AG04450 (cell line): ENCODE data around the gene HOXD8. TPM values are rescaled to one million over a fixed set of nuclear protein-coding genes. Genes with fewer than 3 reads are reported as not detected.

Experiments
- CTCF ChIA-PET: fragments of 300-600, 350-600 bp; formaldehyde crosslinking; extraction: SDS; loops from one replicate; lab custom pipeline; 2022; ENCODE audit warnings: antibody characterized with exemption, inconsistent platforms; lab: Charles Lee
- POLR2A ChIA-PET: fragments of 350-600 bp; formaldehyde crosslinking; extraction: SDS; loops from one replicate; lab custom pipeline; 2021; ENCODE audit warnings: antibody characterized with exemption, inconsistent platforms; lab: Yijun Ruan, JAX
- DNase-seq: peaks from one replicate; pipeline ENCODE4 v3.0.0-alpha.2; 2011; ENCODE audit warnings: low read depth, low spot score
- H3K27ac ChIP-seq: one replicate; pipeline ENCODE4 v1.5.1; 2012; ENCODE audit warnings: low read depth, low read length, control low read depth
- H3K27me3 ChIP-seq: one replicate; pipeline ENCODE4 v1.6.0; 2012; ENCODE audit warnings: low read length; ENCODE audit not compliant: control insufficient read depth, insufficient read depth
- H3K4me3 ChIP-seq: 2 replicates; pipeline ENCODE4 v1.5.1; 2011; ENCODE audit warnings: mild to moderate bottlenecking, low read depth, low read length, control low read depth
- H3K9me3 ChIP-seq: 2 replicates; pipeline ENCODE4 v1.5.1; 2012; ENCODE audit warnings: low read length; ENCODE audit not compliant: control insufficient read depth, insufficient read depth
- polyA minus RNA-seq: library from RNA; depleted of rRNA, polyadenylated mRNA; stranded (reverse); fragments of >200 nt; gene quantifications from 2 replicates; pipeline ENCODE4 v1.2.3, GENCODE V29; 2011; rRNA and poly(A)+ RNA removed
- polyA plus RNA-seq: library from polyadenylated mRNA; depleted of rRNA; stranded (reverse); fragments of >200 nt; gene quantifications from 2 replicates; pipeline ENCODE4 v1.2.3, GENCODE V29; 2011; rRNA removed
- TF ChIP-seq, protein P1 (sequence below): IDR thresholded peaks from 2 replicates; pipeline ENCODE4 v1.5.1; 2011; ENCODE audit warnings: low read depth, low read length, control low read depth, inconsistent platforms

HOXD8 gene
- polyA plus RNA-seq = not detected in 2 replicates
- not detected in 2 replicates for polyA minus RNA-seq

DNA sequence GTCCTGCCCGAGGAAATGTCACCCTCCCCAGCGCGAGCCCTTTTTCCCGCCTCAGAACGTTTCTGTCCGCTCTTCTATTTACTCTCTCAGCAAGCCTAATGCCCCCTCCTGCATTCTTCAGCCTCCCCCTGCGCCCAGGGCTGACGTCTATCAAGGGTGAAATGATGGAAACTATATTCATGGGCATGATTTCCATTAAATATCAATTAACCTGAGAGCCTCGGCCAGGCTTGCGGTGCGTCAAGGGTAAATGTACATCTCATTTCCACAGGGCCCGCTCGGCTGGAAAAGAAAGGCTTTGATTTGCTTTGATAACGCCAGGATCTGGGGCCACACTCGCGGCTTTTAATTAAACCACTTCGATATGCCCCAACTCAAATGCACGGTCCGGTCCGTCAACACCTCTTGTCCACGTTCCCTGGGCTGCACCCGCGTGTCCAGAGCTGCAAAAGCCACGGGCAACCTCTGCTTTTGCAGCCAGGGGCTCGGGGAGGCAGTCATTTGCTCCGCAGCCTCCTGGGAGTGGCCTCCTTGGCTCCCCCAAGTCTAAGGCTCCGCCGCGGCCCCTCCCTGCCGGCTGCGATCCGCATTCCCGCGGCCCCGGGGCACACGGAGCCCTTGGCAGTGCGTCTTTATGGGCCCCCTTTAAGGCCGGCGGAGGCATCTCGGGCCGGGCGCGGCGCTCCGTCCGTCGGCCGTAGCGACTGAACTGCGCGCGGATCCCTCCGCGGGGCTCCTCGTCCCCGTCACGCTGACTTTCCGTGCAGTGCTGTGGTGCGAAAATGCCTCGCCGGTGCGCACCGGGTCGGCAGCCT lies at the start of gene HOXD8:
Gene HOXD8 (plus strand): TSS at position 724 of the 815 bp plus-strand sequence. CDS start 662 bp downstream, outside the sequence.
- Histone ChIP-seq H3K9me3 (peaks cover 4% of the 10 kb centered on the region; the same call in 1 of the 2 replicates), H3K27me3 (peaks cover 88% of the 10 kb centered on the region), H3K4me3 (no peak within 1 kb of the TSS), H3K27ac (no peak within 1 kb of the TSS)
- DNase-seq = no peak
- TF ChIP-seq, protein P1, sequence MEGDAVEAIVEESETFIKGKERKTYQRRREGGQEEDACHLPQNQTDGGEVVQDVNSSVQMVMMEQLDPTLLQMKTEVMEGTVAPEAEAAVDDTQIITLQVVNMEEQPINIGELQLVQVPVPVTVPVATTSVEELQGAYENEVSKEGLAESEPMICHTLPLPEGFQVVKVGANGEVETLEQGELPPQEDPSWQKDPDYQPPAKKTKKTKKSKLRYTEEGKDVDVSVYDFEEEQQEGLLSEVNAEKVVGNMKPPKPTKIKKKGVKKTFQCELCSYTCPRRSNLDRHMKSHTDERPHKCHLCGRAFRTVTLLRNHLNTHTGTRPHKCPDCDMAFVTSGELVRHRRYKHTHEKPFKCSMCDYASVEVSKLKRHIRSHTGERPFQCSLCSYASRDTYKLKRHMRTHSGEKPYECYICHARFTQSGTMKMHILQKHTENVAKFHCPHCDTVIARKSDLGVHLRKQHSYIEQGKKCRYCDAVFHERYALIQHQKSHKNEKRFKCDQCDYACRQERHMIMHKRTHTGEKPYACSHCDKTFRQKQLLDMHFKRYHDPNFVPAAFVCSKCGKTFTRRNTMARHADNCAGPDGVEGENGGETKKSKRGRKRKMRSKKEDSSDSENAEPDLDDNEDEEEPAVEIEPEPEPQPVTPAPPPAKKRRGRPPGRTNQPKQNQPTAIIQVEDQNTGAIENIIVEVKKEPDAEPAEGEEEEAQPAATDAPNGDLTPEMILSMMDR = no peak
- ChIA-PET CTCF (interaction anchor here (1.0 to 6.3 kb wide), 5 partner anchors 326 to 523 kb away, joined by 4 to 184 read pairs (median 77); no protein-coding TSS in a partner anchor), POLR2A (no interaction called here)

DNA sequence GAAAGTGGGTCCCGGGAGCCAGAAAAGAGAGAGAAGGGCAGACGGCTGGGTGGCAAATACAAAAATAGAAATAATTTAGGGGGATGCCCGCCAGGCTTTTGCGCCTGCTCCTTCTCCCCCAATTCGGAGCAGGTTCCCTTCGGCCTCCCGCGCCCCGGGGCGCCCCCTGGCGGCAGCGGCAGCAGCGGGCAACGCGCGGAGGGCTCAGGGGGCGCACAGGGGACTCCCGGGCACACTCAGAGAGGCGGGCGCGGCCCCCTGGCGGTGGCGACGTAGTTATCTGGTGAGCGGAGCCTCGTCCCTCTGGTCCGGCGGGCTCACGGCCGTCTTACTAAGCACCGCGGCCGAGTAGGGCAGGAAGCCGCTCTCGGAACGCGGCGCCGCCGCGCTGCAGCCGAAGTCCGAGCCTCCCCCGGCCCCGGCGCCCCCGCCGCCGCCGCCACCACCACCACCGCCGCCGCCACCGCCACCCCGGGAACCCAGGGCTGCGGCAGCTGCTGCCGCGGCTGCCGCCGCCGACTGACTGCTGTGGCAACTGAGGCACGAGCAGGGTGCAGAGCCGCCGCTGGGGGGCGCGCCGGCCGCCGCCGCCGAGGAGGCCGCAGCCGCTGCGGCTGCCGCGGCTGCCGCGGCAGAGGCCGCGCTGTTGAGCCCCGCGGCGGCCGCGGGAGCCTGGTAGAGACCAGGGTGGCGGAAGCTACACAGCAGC lies 49.5 kb upstream of the HOXD8 start:
- H3K27ac ChIP-seq = no peak overlapping the region
- peaks cover 31% of the 10 kb centered on the region for H3K9me3 ChIP-seq
- no peak overlapping the region for H3K4me3 ChIP-seq
- ChIA-PET CTCF (interaction anchor here (0.5 to 3.2 kb wide), 5 partner anchors 51 to 391 kb away, joined by 3 to 22 read pairs (median 4); no protein-coding TSS in a partner anchor), POLR2A (no interaction called here)
- TF ChIP-seq, protein P1 = peak; percentile 56
- no peak for DNase-seq
- H3K27me3 ChIP-seq = peaks cover 89% of the 10 kb centered on the region

DNA sequence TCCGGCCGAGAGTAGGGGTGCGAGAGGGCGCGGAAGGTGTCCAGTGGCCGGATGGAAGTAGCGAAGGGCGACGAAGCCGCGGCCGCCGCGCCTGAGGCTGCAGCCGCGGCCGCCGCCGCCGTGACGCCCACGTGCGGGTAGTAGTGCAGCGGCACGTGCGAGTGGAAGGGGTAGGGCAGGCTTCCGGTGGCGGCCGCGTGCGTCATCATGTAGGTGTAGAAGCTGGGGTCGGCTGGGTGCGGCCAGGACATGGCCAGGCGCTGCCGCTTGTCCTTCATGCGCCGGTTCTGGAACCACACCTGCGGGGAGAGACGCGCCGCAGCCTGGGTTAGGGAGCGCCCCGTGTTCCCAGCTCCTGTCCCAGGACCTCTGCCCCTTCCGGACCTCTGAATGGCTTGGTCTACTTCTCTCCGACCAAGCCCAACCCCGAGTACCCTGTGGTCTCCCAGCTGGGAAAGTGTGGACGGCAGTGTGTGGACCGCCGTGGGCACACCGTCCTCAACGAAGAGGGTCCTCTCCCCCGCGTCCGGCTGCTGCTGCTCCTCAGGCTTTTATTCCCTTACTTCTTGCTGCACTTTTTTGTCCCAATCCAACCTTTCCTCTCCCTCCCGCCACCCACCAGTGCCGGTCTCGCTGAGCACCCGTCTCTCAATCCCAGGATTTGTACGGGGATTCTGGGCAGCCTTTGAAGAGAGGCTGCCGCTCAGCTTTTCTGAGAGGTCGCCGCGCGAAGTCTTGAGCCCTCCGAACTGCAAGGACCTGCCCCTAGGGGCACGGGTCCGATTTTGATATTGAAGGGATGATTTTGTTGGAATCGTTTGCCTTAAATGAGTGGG lies 48.7 kb upstream of the HOXD8 start:
- Histone ChIP-seq H3K27me3 (peaks cover 89% of the 10 kb centered on the region), H3K9me3 (peaks cover 31% of the 10 kb centered on the region), H3K4me3 (no peak overlapping the region), H3K27ac (no peak overlapping the region)
- TF ChIP-seq, protein P1 = no peak
- ChIA-PET POLR2A (no interaction called here), CTCF (interaction anchor here (0.5 to 3.2 kb wide), 3 partner anchors 10 to 392 kb away, joined by 4 to 22 read pairs (median 4); no protein-coding TSS in a partner anchor)
- no peak for DNase-seq

DNA sequence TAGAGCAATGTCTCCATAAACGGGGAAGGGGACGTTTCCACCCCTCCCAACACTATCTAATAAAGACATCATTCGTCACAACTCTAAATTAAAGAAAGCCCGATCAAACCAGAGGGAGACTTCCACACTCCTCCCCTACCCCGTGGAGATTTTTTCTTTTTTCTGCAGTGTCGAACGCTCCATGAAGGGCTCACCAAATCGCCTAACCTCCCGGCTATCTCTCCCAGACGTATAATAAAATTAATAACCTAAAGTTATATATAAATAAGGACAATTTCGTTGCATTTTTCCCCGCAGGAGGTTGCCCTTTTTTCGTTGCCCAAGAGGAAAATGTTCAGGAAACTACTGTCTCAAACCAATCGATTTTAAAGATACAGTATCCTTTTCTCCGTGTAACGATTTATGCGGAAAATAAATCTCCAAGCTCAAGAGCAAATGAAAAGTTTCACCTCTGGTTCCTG lies 48.1 kb upstream of the HOXD8 start:
- POLR2A ChIA-PET = no interaction called here
- CTCF ChIA-PET = interaction anchor here (0.6 to 3.2 kb wide), 2 partner anchors 10 to 392 kb away, joined by 4 to 22 read pairs; no protein-coding TSS in a partner anchor
- DNase-seq = no peak
- peaks cover 89% of the 10 kb centered on the region for H3K27me3 ChIP-seq
- H3K9me3 ChIP-seq = peaks cover 31% of the 10 kb centered on the region
- no peak overlapping the region for H3K27ac ChIP-seq
- TF ChIP-seq, protein P1 = no peak
- H3K4me3 ChIP-seq = no peak overlapping the region
